Kidney epithelial cell (primary cell): ENCODE measurements around the gene CDC5L. TPM values are rescaled to one million over a fixed set of nuclear protein-coding genes. Genes with fewer than 3 reads are reported as not detected.

Source experiments
- DNase-seq: peaks from one replicate; pipeline ENCODE4 v3.0.0-alpha.2; 2010; ENCODE audit warnings: low read depth
- H3K27me3 ChIP-seq: 2 replicates; pipeline ENCODE4 v1.6.0; 2011; ENCODE audit warnings: low read length; ENCODE audit not compliant: control insufficient read depth, insufficient read depth
- H3K36me3 ChIP-seq: 2 replicates; pipeline ENCODE4 v1.5.1; 2011; ENCODE audit warnings: low read length; ENCODE audit not compliant: control insufficient read depth, insufficient read depth
- H3K4me3 ChIP-seq: 2 replicates; pipeline ENCODE4 v1.5.1; 2011; ENCODE audit warnings: low read depth, mild to moderate bottlenecking, control low read depth, low read length
- CTCF ChIP-seq: IDR thresholded peaks from 2 replicates; pipeline ENCODE4 v1.5.1; 2011; ENCODE audit warnings: mild to moderate bottlenecking, moderate library complexity, low read length, control low read depth, inconsistent platforms; ENCODE audit not compliant: insufficient read depth, poor library complexity, severe bottlenecking
- total RNA-seq: library from RNA; depleted of rRNA; stranded (reverse); fragments of >200 nt; gene quantifications from 2 replicates; pipeline ENCODE4 v1.2.3, GENCODE V29; 2015

CDC5L gene
- total RNA-seq = 22.9 and 24.9 TPM in 2 replicates

GRCh38 chr6:44387346-44388134, at the start of gene CDC5L:
Gene CDC5L (plus strand): TSS chr6:44387706. CDS start chr6:44387824, 118 bp downstream.
- H3K4me3 ChIP-seq = peak within 1 kb of the TSS; percentile 59
- DNase-seq = peak; percentile 99
- TF ChIP-seq CTCF = no peak

GRCh38 chr6:44338228-44339122, 49.0 kb upstream of the CDC5L start:
- TF ChIP-seq CTCF = peak; percentile 73
- Histone ChIP-seq H3K36me3 (no peaks in the 10 kb centered on the region), H3K27me3 (peaks cover 20% of the 10 kb centered on the region), H3K4me3 (no peak overlapping the region)
- DNase-seq = no peak

More at GRCh38 chr6:44387346-44388134, at the start of gene CDC5L:
- no peaks in the 10 kb centered on the region for H3K36me3 ChIP-seq
- H3K27me3 ChIP-seq = no peaks in the 10 kb centered on the region

- no peak for TF ChIP-seq CTCF
- Histone ChIP-seq H3K4me3 (no peak overlapping the region), H3K27me3 (peaks cover 28% of the 10 kb centered on the region), H3K36me3 (no peaks in the 10 kb centered on the region)
- no peak for DNase-seq
These were observed 48.2 kb upstream of the CDC5L start for GRCh38 chr6:44339301-44339700.

GRCh38 chr6:44339763-44340625, 47.5 kb upstream of the CDC5L start:
- H3K27me3 ChIP-seq = peaks cover 32% of the 10 kb centered on the region
- peak; percentile 83 for DNase-seq
- H3K4me3 ChIP-seq = no peak overlapping the region
- TF ChIP-seq CTCF = no peak
- no peaks in the 10 kb centered on the region for H3K36me3 ChIP-seq

GRCh38 chr6:44341095-44341890, 46.2 kb upstream of the CDC5L start:
- no peak overlapping the region for H3K4me3 ChIP-seq
- no peak for TF ChIP-seq CTCF
- peaks cover 31% of the 10 kb centered on the region for H3K27me3 ChIP-seq
- no peak for DNase-seq
- no peaks in the 10 kb centered on the region for H3K36me3 ChIP-seq
